Cardiac fibroblast (primary cell): Measurements from ENCODE around the gene BLID.

ENCODE experiments used
- DNase-seq, 2 donors: peaks; one replicate each; pipeline versions ENCODE4 v3.0.0 to v3.0.0-alpha.2; 2010; ENCODE audit warnings: low read depth in 2 of 2
- H3K4me3 ChIP-seq, 2 donors: replicated peaks in 1 of 2; 1 replicate in 1 of 2; 2 replicates in 1 of 2; pipeline ENCODE4 v1.5.1; 2011; ENCODE audit warnings: low read depth in 2 of 2, low read length in 2 of 2, mild to moderate bottlenecking in 2 of 2, moderate library complexity in 1 of 2
- CTCF ChIP-seq: IDR thresholded peaks from one replicate; pipeline ENCODE4 v1.5.1; 2011; ENCODE audit warnings: low read depth, mild to moderate bottlenecking, low read length, inconsistent platforms

The BLID gene

GRCh38 chr11:122095681-122096262, 20.2 kb downstream of the BLID start:
- peak; percentile 63 to 64 for DNase-seq
- H3K4me3 ChIP-seq = peak overlapping the region in 1 of 2 donors; percentile 63
- no peak for TF ChIP-seq CTCF

GRCh38 chr11:122094836-122095235, 21.2 kb downstream of the BLID start:
- TF ChIP-seq CTCF = no peak
- no peak for DNase-seq
- H3K4me3 ChIP-seq = no peak overlapping the region

GRCh38 chr11:122093731-122094275, 22.2 kb downstream of the BLID start:
- no peak for TF ChIP-seq CTCF
- no peak overlapping the region for H3K4me3 ChIP-seq
- peak; percentile 52 to 67 for DNase-seq

GRCh38 chr11:122091835-122092234, 24.2 kb downstream of the BLID start:
- DNase-seq = no peak
- H3K4me3 ChIP-seq = no peak overlapping the region
- TF ChIP-seq CTCF = no peak

- DNase-seq = no peak
- H3K4me3 ChIP-seq = no peak overlapping the region
- no peak for TF ChIP-seq CTCF
Observed at GRCh38 chr11:122089111-122089510, 26.9 kb downstream of the BLID start.

GRCh38 chr11:122085712-122086111, 30.3 kb downstream of the BLID start:
- no peak for TF ChIP-seq CTCF
- DNase-seq = no peak
- no peak overlapping the region for H3K4me3 ChIP-seq

- no peak for TF ChIP-seq CTCF
- DNase-seq = peak; percentile 88 to 96
- H3K4me3 ChIP-seq = no peak overlapping the region
Observed at GRCh38 chr11:122085264-122085663, 30.8 kb downstream of the BLID start.
